H9 (cell line): ENCODE data around the gene SRP68. TPM values are rescaled to one million over a fixed set of nuclear protein-coding genes. Genes with fewer than 3 reads are reported as not detected.

ENCODE experiments used
- DNase-seq: peaks from one replicate; pipeline ENCODE4 v3.0.0-alpha.2; 2017
- H2AFZ ChIP-seq: one replicate; pipeline ENCODE4 v1.6.1; 2013; ENCODE audit warnings: mild to moderate bottlenecking, low read length, control low read depth, moderate library complexity
- H2AK5ac ChIP-seq: 2 replicates; pipeline ENCODE4 v1.6.1; 2013; ENCODE audit warnings: low read length, control low read depth, mixed read lengths; ENCODE audit not compliant: insufficient read length
- H2BK120ac ChIP-seq: one replicate; pipeline ENCODE4 v1.6.1; 2013; ENCODE audit warnings: low read depth, mild to moderate bottlenecking, low read length, control low read depth, inconsistent platforms; ENCODE audit not compliant: poor library complexity, severe bottlenecking
- H2BK12ac ChIP-seq: 2 replicates; pipeline ENCODE4 v1.6.1; 2013; ENCODE audit warnings: low read length, control low read depth, mixed read lengths, low read depth; ENCODE audit not compliant: insufficient read length
- H2BK15ac ChIP-seq: 2 replicates; pipeline ENCODE4 v1.6.1; 2013; ENCODE audit warnings: low read depth, low read length, control low read depth
- H2BK20ac ChIP-seq: one replicate; pipeline ENCODE4 v1.6.1; 2013; ENCODE audit warnings: low read depth, mild to moderate bottlenecking, low read length, control low read depth, inconsistent platforms; ENCODE audit not compliant: poor library complexity, severe bottlenecking
- H2BK5ac ChIP-seq: 2 replicates; pipeline ENCODE4 v1.6.1; 2013; ENCODE audit warnings: low read length, control low read depth, mixed read lengths; ENCODE audit not compliant: insufficient read length
- H3K14ac ChIP-seq: 2 replicates; pipeline ENCODE4 v1.6.1; 2013; ENCODE audit warnings: low read length, control low read depth; ENCODE audit not compliant: insufficient read depth
- H3K18ac ChIP-seq: 2 replicates; pipeline ENCODE4 v1.6.1; 2013; ENCODE audit warnings: low read depth, mild to moderate bottlenecking, mixed read lengths, low read length, control low read depth; ENCODE audit not compliant: insufficient read length
- H3K23ac ChIP-seq: 2 replicates; pipeline ENCODE4 v1.6.1; 2013; ENCODE audit warnings: low read length, control low read depth, mixed read lengths, low read depth; ENCODE audit not compliant: insufficient read length
- H3K23me2 ChIP-seq: 2 replicates; pipeline ENCODE4 v1.6.1; 2013; ENCODE audit warnings: low read depth, mild to moderate bottlenecking, mixed read lengths, low read length, control low read depth; ENCODE audit not compliant: insufficient read length, poor library complexity, severe bottlenecking
- H3K27ac ChIP-seq: 2 replicates; pipeline ENCODE4 v1.5.1; 2013; ENCODE audit warnings: low read length, control low read depth, mixed read lengths, low read depth; ENCODE audit not compliant: insufficient read length
- H3K27me3 ChIP-seq: 2 replicates; pipeline ENCODE4 v1.6.1; 2013; ENCODE audit warnings: low read length, control low read depth, inconsistent platforms; ENCODE audit not compliant: insufficient read depth
- H3K4ac ChIP-seq: 2 replicates; pipeline ENCODE4 v1.6.1; 2013; ENCODE audit warnings: low read depth, mild to moderate bottlenecking, control low read depth, inconsistent platforms, low read length, moderate library complexity
- H3K4me1 ChIP-seq: 2 replicates; pipeline ENCODE4 v1.6.1; 2013; ENCODE audit warnings: low read length, control low read depth, inconsistent platforms; ENCODE audit not compliant: insufficient read depth
- H3K4me2 ChIP-seq: 2 replicates; pipeline ENCODE4 v1.6.1; 2013; ENCODE audit warnings: low read length, control low read depth, mixed read lengths; ENCODE audit not compliant: insufficient read length, insufficient read depth
- H3K56ac ChIP-seq: 2 replicates; pipeline ENCODE4 v1.6.1; 2013; ENCODE audit warnings: low read depth, mild to moderate bottlenecking, mixed read lengths, low read length, control low read depth; ENCODE audit not compliant: insufficient read length
- H3K79me1 ChIP-seq: 2 replicates; pipeline ENCODE4 v1.6.1; 2013; ENCODE audit warnings: low read depth, mild to moderate bottlenecking, moderate library complexity, low read length, control low read depth, inconsistent platforms; ENCODE audit not compliant: insufficient read depth, poor library complexity, severe bottlenecking
- H3K79me2 ChIP-seq: 2 replicates; pipeline ENCODE4 v1.6.1; 2013; ENCODE audit warnings: low read length, control low read depth, inconsistent platforms; ENCODE audit not compliant: insufficient read depth
- H3K9ac ChIP-seq: 2 replicates; pipeline ENCODE4 v1.6.1; 2013; ENCODE audit warnings: low read length, control low read depth, mixed read lengths; ENCODE audit not compliant: insufficient read length; ENCODE audit errors: extremely low read depth
- H3K9me3 ChIP-seq: one replicate; pipeline ENCODE4 v1.6.1; 2013; ENCODE audit warnings: low read depth, low read length, inconsistent platforms; ENCODE audit not compliant: control insufficient read depth
- H3T11ph ChIP-seq: one replicate; pipeline ENCODE4 v1.6.1; 2013; ENCODE audit warnings: mild to moderate bottlenecking, low read length, control low read depth, inconsistent platforms
- H4K20me1 ChIP-seq: one replicate; pipeline ENCODE4 v1.6.1; 2013; ENCODE audit not compliant: control insufficient read depth, insufficient read length, insufficient read depth
- H4K5ac ChIP-seq: 2 replicates; pipeline ENCODE4 v1.6.1; 2013; ENCODE audit warnings: low read depth, mild to moderate bottlenecking, mixed read lengths, low read length, control low read depth; ENCODE audit not compliant: insufficient read length
- H4K8ac ChIP-seq: replicated peaks from 2 replicates; pipeline ENCODE4 v1.6.1; 2013; ENCODE audit warnings: low read length, control low read depth, mixed read lengths, low read depth; ENCODE audit not compliant: insufficient read length
- H4K91ac ChIP-seq: 2 replicates; pipeline ENCODE4 v1.6.1; 2013; ENCODE audit warnings: low read depth, mild to moderate bottlenecking, moderate library complexity, mixed read lengths, low read length, control low read depth; ENCODE audit not compliant: insufficient read length
- H3K27ac Mint-ChIP-seq, 3 experiments: 2 replicates in 2 of 3; 3 replicates in 1 of 3; pipeline ENCODE4 v1.8.0; 2020 to 2021; ENCODE audit warnings: mixed read lengths in 3 of 3, mild to moderate bottlenecking in 1 of 3, moderate library complexity in 1 of 3
- H3K27me3 Mint-ChIP-seq: 2 replicates; pipeline ENCODE4 v1.8.0; 2021; ENCODE audit warnings: low read depth, mild to moderate bottlenecking, moderate library complexity, mixed read lengths
- H3K36me3 Mint-ChIP-seq, 3 experiments: 2 replicates in 2 of 3; 3 replicates in 1 of 3; pipeline ENCODE4 v1.8.0; 2020 to 2021; ENCODE audit warnings: low read depth in 3 of 3, mixed read lengths in 3 of 3; ENCODE audit not compliant: insufficient read depth in 1 of 3
- H3K4me1 Mint-ChIP-seq, 2 experiments: 2 replicates each; pipeline ENCODE4 v1.8.0; 2020; ENCODE audit warnings: mixed read lengths in 2 of 2
- H3K4me3 Mint-ChIP-seq, 2 experiments: 2 replicates in 1 of 2; 3 replicates in 1 of 2; pipeline ENCODE4 v1.8.0; 2020 to 2021; ENCODE audit warnings: mild to moderate bottlenecking in 2 of 2, mixed read lengths in 2 of 2, moderate library complexity in 1 of 2
- H3K9me3 Mint-ChIP-seq, 2 experiments: 2 replicates in 1 of 2; 3 replicates in 1 of 2; pipeline ENCODE4 v1.8.0; 2020; ENCODE audit warnings: mild to moderate bottlenecking in 2 of 2, mixed read lengths in 2 of 2, moderate library complexity in 1 of 2
- CTCF ChIP-seq: fragments of 200-600 bp; sonication (generic); conservative IDR thresholded peaks from 3 replicates; pipeline ENCODE4 v1.8.0; 2021; ENCODE audit warnings: antibody characterized with exemption, mild to moderate bottlenecking
- WGBS: extraction: QIAGEN DNeasy Blood & Tissue Kit; methylation state at CpG from one replicate; pipeline ENCODE4 v1.1.7; 2013; ENCODE audit warnings: missing lambda C conversion rate, low lambda C conversion rate, mixed read lengths; ENCODE audit not compliant: insufficient read length; ENCODE audit errors: extremely low coverage; 5-methylcytosine and 5-hydroxymethylcytosine counted together
- total RNA-seq: library from RNA; stranded (reverse); gene quantifications from 2 replicates; pipeline ENCODE4 v1.2.1, GENCODE V29; 2021

The SRP68 gene
- total RNA-seq, 1 experiment from 2014 or later = 86.1 TPM

GRCh38 chr17:76104140-76104895 lies 32.0 kb upstream of the SRP68 start:
- H2BK20ac ChIP-seq = no peak overlapping the region
- no peak overlapping the region for H2BK5ac ChIP-seq
- Mint-ChIP-seq H3K27me3 (no peaks in the 10 kb centered on the region; the same call in none of the 2 replicates), H3K4me1 (peaks cover 18 to 29% of the 10 kb centered on the region in 2 experiments), H3K27ac (peak overlapping the region; percentile 98 to 99 (median 99); a peak in 4 of 7 replicates), H3K4me3 (peak overlapping the region; percentile 97 to 98), H3K36me3 (peaks cover 19 to 29% (median 23%) of the 10 kb centered on the region in 3 experiments), H3K9me3 (peaks cover 0 to 3% of the 10 kb centered on the region in 2 experiments; a peak in 1 of 5 replicates)
- DNase-seq = no peak
- no peak overlapping the region for H3K23ac ChIP-seq
- H3K14ac ChIP-seq = 0 out of 2 replicates have a peak overlapping the region, but pooled peaks have one; percentile 93
- no peak overlapping the region for H4K91ac ChIP-seq
- no peak overlapping the region for H3K4ac ChIP-seq
- no peak overlapping the region for H3K56ac ChIP-seq
- H3K27ac ChIP-seq = peak overlapping the region; percentile 42
- H2BK12ac ChIP-seq = no peak overlapping the region
- no peak overlapping the region for H3T11ph ChIP-seq
- H3K4me2 ChIP-seq = peak overlapping the region; percentile 94
- no peaks in the 10 kb centered on the region for H3K79me1 ChIP-seq
- H4K8ac ChIP-seq = no peak overlapping the region
- no peaks in the 10 kb centered on the region for H3K27me3 ChIP-seq
- H4K5ac ChIP-seq = peak overlapping the region; percentile 26
- H3K18ac ChIP-seq = peak overlapping the region; percentile 88
- peaks cover 11% of the 10 kb centered on the region for H3K23me2 ChIP-seq
- no peak overlapping the region for H2BK15ac ChIP-seq
- no peak overlapping the region for H2AK5ac ChIP-seq
- H3K4me1 ChIP-seq = peaks cover 6% of the 10 kb centered on the region
- H3K9ac ChIP-seq = no peak overlapping the region
- H2AFZ ChIP-seq = no peak overlapping the region
- peaks cover 4% of the 10 kb centered on the region for H4K20me1 ChIP-seq
- no peak overlapping the region for H2BK120ac ChIP-seq
- no peaks in the 10 kb centered on the region for H3K9me3 ChIP-seq
- no CpG with 5 or more reads among the region's 29 CpGs for WGBS
- no peak for TF ChIP-seq CTCF
- H3K79me2 ChIP-seq = no peaks in the 10 kb centered on the region
